A673 (cell line): Measurements from ENCODE around the gene ADGRD1. TPM values are rescaled to one million over a fixed set of nuclear protein-coding genes. Genes with fewer than 3 reads are reported as not detected.

Source experiments
- BruUV-seq: library from RNA; stranded (reverse); fragments of 400-500 nt; replicated peaks from 2 replicates; lab custom pipeline; 2021; lab: Mats Ljungman, UMichigan
- CTCF ChIA-PET: fragments of 300-600 bp; sonication (Branson Sonifier 250); formaldehyde crosslinking; loops from one replicate; lab custom pipeline; 2022; ENCODE audit warnings: antibody characterized with exemption; lab: Charles Lee
- POLR2A ChIA-PET: fragments of 300-600 bp; sonication (Branson Sonifier 250); formaldehyde crosslinking; loops from one replicate; lab custom pipeline; 2022; ENCODE audit warnings: antibody characterized with exemption; ENCODE audit not compliant: low non-redundant PET; lab: Charles Lee
- DNase-seq: peaks from one replicate; pipeline ENCODE4 v3.0.0-alpha.2; 2015; ENCODE audit warnings: low spot score
- H3K27ac ChIP-seq: fragments of 200-600 bp; sonication (generic); 2 replicates; pipeline ENCODE4 v1.5.1; 2016; ENCODE audit warnings: mixed run types, low read depth, mild to moderate bottlenecking, mixed read lengths, antibody characterized with exemption, low read length; ENCODE audit not compliant: poor library complexity, severe bottlenecking
- H3K27me3 ChIP-seq: fragments of 200-600 bp; sonication (generic); replicated peaks from 2 replicates; pipeline ENCODE4 v1.6.1; 2017; ENCODE audit warnings: mixed run types, low read depth, mild to moderate bottlenecking, mixed read lengths, antibody characterized with exemption, low read length; ENCODE audit not compliant: insufficient read depth, poor library complexity
- H3K36me3 ChIP-seq: fragments of 200-600 bp; sonication (generic); 2 replicates; pipeline ENCODE4 v1.6.1; 2016; ENCODE audit warnings: mixed run types, mild to moderate bottlenecking, mixed read lengths, antibody characterized with exemption, low read length; ENCODE audit not compliant: insufficient read depth, poor library complexity, severe bottlenecking
- H3K4me1 ChIP-seq: fragments of 200-600 bp; sonication (generic); 2 replicates; pipeline ENCODE4 v1.6.1; 2017; ENCODE audit warnings: mixed run types, mild to moderate bottlenecking, mixed read lengths, antibody characterized with exemption, low read length; ENCODE audit not compliant: insufficient read depth, poor library complexity, severe bottlenecking
- H3K4me3 ChIP-seq: fragments of 200-600 bp; sonication (generic); 2 replicates; pipeline ENCODE4 v1.5.1; 2016; ENCODE audit warnings: low read depth, mixed run types, mild to moderate bottlenecking, mixed read lengths, low read length; ENCODE audit not compliant: poor library complexity, severe bottlenecking
- H3K9me3 ChIP-seq: fragments of 200-600 bp; sonication (generic); 2 replicates; pipeline ENCODE4 v1.6.1; 2016; ENCODE audit warnings: mixed run types, low read depth, mild to moderate bottlenecking, mixed read lengths, antibody characterized with exemption, low read length; ENCODE audit not compliant: poor library complexity, severe bottlenecking
- CTCF ChIP-seq: fragments of 300-800, 200-600 bp; sonication (generic); conservative IDR thresholded peaks from 2 replicates; pipeline ENCODE4 v1.5.1; 2017; ENCODE audit warnings: low read depth, mild to moderate bottlenecking, antibody characterized with exemption, low read length, moderate library complexity, mixed read lengths
- EZH2 ChIP-seq: fragments of 200-600 bp; sonication (generic); IDR thresholded peaks from 2 replicates; pipeline ENCODE4 v1.6.1; 2017; ENCODE audit warnings: borderline replicate concordance, low read depth, mild to moderate bottlenecking, mixed read lengths, antibody characterized with exemption, low read length; ENCODE audit not compliant: poor library complexity, severe bottlenecking
- intact Hi-C: fragments of 100-400 bp; cut with micrococcal nuclease; formaldehyde crosslinking; loops from one replicate; pipeline ENCODE4 v1.10.0; 2022; ENCODE audit not compliant: unreplicated experiment
- total RNA-seq: library from RNA; stranded (reverse); gene quantifications from 2 replicates; pipeline ENCODE4 v1.2.3, GENCODE V29; 2021

Gene ADGRD1
- total RNA-seq, 1 experiment from 2014 or later, result not detected

GRCh38 chr12:131084341-131085011 is 130.8 kb downstream of the ADGRD1 start:
- CTCF ChIA-PET, result no interaction called here
- Histone ChIP-seq H3K36me3 (no peaks in the 10 kb centered on the region), H3K4me3 (no peak overlapping the region), H3K4me1 (no peaks in the 10 kb centered on the region), H3K9me3 (no peaks in the 10 kb centered on the region), H3K27me3 (peaks cover 21% of the 10 kb centered on the region), H3K27ac (no peak overlapping the region)
- POLR2A ChIA-PET, result no interaction called here
- TF ChIP-seq CTCF, result no peak
- DNase-seq, result no peak
- no TSS peak for BruUV-seq
- intact Hi-C loops, result no loop called here

GRCh38 chr12:131085125-131085815 is 131.6 kb downstream of the ADGRD1 start:
- intact Hi-C loops, result no loop called here
- no peaks in the 10 kb centered on the region for H3K9me3 ChIP-seq
- H3K27ac ChIP-seq, result no peak overlapping the region
- no peaks in the 10 kb centered on the region for H3K4me1 ChIP-seq
- H3K27me3 ChIP-seq, result peaks cover 13% of the 10 kb centered on the region
- no peak for DNase-seq
- no peaks in the 10 kb centered on the region for H3K36me3 ChIP-seq
- TF ChIP-seq CTCF, result no peak
- TF ChIP-seq EZH2, result no peak
- no peak overlapping the region for H3K4me3 ChIP-seq
- BruUV-seq, result no TSS peak
- CTCF ChIA-PET, result no interaction called here
- POLR2A ChIA-PET, result no interaction called here

GRCh38 chr12:131085816-131086591 is 132.3 kb downstream of the ADGRD1 start:
- no peak for DNase-seq
- TF ChIP-seq EZH2 (no peak), CTCF (no peak)
- Histone ChIP-seq H3K27me3 (peaks cover 11% of the 10 kb centered on the region), H3K4me3 (no peak overlapping the region), H3K27ac (no peak overlapping the region), H3K36me3 (no peaks in the 10 kb centered on the region), H3K4me1 (no peaks in the 10 kb centered on the region), H3K9me3 (no peaks in the 10 kb centered on the region)
- BruUV-seq, result no TSS peak
- ChIA-PET CTCF (no interaction called here), POLR2A (no interaction called here)
- intact Hi-C loops, result no loop called here
